Esophagus squamous epithelium (tissue), 5 donors: ENCODE data around the gene MAGEB6B. TPM values are rescaled to one million over a fixed set of nuclear protein-coding genes. Genes with fewer than 3 reads are reported as not detected.
"Not testable (repeated sequence)": the region's sequence is repeated elsewhere in the genome, so short reads cannot be mapped to it uniquely, and the experiment has no call there.

ENCODE experiments used
- DNase-seq: peaks from one replicate; lab custom pipeline; 2025; lab: John Stamatoyannopoulos, UW
- H3K27ac ChIP-seq, 4 donors: fragments of 200-600 bp; sonication (generic); one replicate each; pipeline ENCODE4 v1.5.1; 2016 to 2019; ENCODE audit warnings: mild to moderate bottlenecking in 1 of 4
- H3K27me3 ChIP-seq, 4 donors: fragments of 200-600 bp; sonication (generic); 1 replicate in 3 of 4; 2 replicates in 1 of 4; pipeline versions ENCODE4 v1.5.1 to v1.6.0; 2017 to 2021; ENCODE audit warnings: antibody characterized with exemption in 1 of 4
- H3K36me3 ChIP-seq, 3 donors: fragments of 200-600 bp; sonication (generic); one replicate each; pipeline ENCODE4 v1.5.1; 2016 to 2019
- H3K4me1 ChIP-seq, 3 donors: fragments of 200-600 bp; sonication (generic); one replicate each; pipeline ENCODE4 v1.5.1; 2017 to 2019
- H3K4me3 ChIP-seq, 4 donors: fragments of 200-600 bp; sonication (generic); 1 replicate in 3 of 4; 2 replicates in 1 of 4; pipeline ENCODE4 v1.5.1; 2016 to 2019; ENCODE audit warnings: mild to moderate bottlenecking in 2 of 4, moderate library complexity in 1 of 4
- H3K9me3 ChIP-seq, 3 donors: fragments of 200-600 bp; sonication (generic); one replicate each; pipeline ENCODE4 v1.5.1; 2016 to 2019
- CTCF ChIP-seq, 6 experiments: fragments of 450-650 bp in 4 of 6; fragments of 200-600 bp in 2 of 6; sonication (generic) in 2 of 6; IDR thresholded peaks; one replicate each; pipeline ENCODE4 v1.5.1; 2016 to 2019; ENCODE audit warnings: antibody characterized with exemption in 6 of 6, mild to moderate bottlenecking in 4 of 6, moderate library complexity in 4 of 6
- POLR2A ChIP-seq, 4 donors: fragments of 450-650 bp; IDR thresholded peaks; one replicate each; pipeline ENCODE4 v1.6.1; 2017; ENCODE audit warnings: antibody characterized with exemption in 4 of 4, mild to moderate bottlenecking in 4 of 4, moderate library complexity in 3 of 4
- WGBS, 2 donors: methylation state at CpG; one replicate each; pipeline ENCODE4 v1.1.5; 2018; 5-methylcytosine and 5-hydroxymethylcytosine counted together
- intact Hi-C: fragments of 100-400 bp; cut with DNase I; formaldehyde crosslinking; loops from one replicate; pipeline ENCODE4 v1.15.0; 2022
- total RNA-seq, 4 donors: library from RNA; depleted of rRNA; stranded (reverse); fragments of >200 nt; gene quantifications; one replicate each; pipeline ENCODE4 v1.1.0, GENCODE V29; 2016
- donor health status: DM: yes; HTN: yes; CAD: no.

Gene MAGEB6B
- not detected for total RNA-seq

GRCh38 chrX:26160301-26160700 lies at the start of gene MAGEB6B:
Gene MAGEB6B, plus strand, starts transcription at chrX:26160601. Its CDS starts 0 bp downstream, at chrX:26160601.
- H3K9me3 ChIP-seq, result no peaks in the 10 kb centered on the region
- H3K27ac ChIP-seq, result no peak within 1 kb of the TSS
- WGBS, 2 donors, result 87 to 100% methylated on average over 2 to 7 of the region's 10 CpGs
- H3K27me3 ChIP-seq, result no peaks in the 10 kb centered on the region
- TF ChIP-seq POLR2A (IDR thresholded peaks at IDR 0.05), result no peak
- no peak for TF ChIP-seq CTCF (IDR thresholded peaks at IDR 0.05)
- H3K36me3 ChIP-seq, result no peaks in the 10 kb centered on the region
- intact Hi-C loops, result no loop called here
- H3K4me3 ChIP-seq, result no peak within 1 kb of the TSS
- DNase-seq, result no peak
- H3K4me1 ChIP-seq, result no peaks in the 10 kb centered on the region

GRCh38 chrX:26138274-26138673 lies 22.1 kb upstream of the MAGEB6B start, which contains the start of gene MAGEB18:
Gene MAGEB18, plus strand, starts transcription at chrX:26138343. Its CDS starts 643 bp downstream, at chrX:26138986.
- 81% methylated on average over 11 of the region's 11 CpGs; no CpG with 5 or more reads in 1 of the 2 donors for WGBS, 2 donors
- no peak for TF ChIP-seq POLR2A (IDR thresholded peaks at IDR 0.05)
- no peak for TF ChIP-seq CTCF (IDR thresholded peaks at IDR 0.05)
- intact Hi-C loops, result no loop called here
- Histone ChIP-seq H3K27ac (no peak within 1 kb of the TSS), H3K36me3 (no peaks in the 10 kb centered on the region), H3K4me1 (no peaks in the 10 kb centered on the region), H3K27me3 (no peaks in the 10 kb centered on the region), H3K9me3 (no peaks in the 10 kb centered on the region), H3K4me3 (no peak within 1 kb of the TSS)
- DNase-seq, result no peak

- Histone ChIP-seq H3K27ac (no peak overlapping the region), H3K36me3 (no peaks in the 10 kb centered on the region), H3K9me3 (no peaks in the 10 kb centered on the region), H3K4me1 (no peaks in the 10 kb centered on the region), H3K4me3 (no peak overlapping the region), H3K27me3 (no peaks in the 10 kb centered on the region)
- TF ChIP-seq POLR2A (IDR thresholded peaks at IDR 0.05) (no peak), CTCF (IDR thresholded peaks at IDR 0.05) (no peak)
- WGBS, 2 donors, result 17 to 21% methylated on average over 2 of the region's 2 CpGs
- DNase-seq, result no peak
- intact Hi-C loops, result no loop called here
Observed at GRCh38 chrX:26146024-26146423, 14.4 kb upstream of the MAGEB6B start.

GRCh38 chrX:26192204-26192603 lies 31.8 kb downstream of the MAGEB6B start, which contains the start of gene MAGEB6:
Gene MAGEB6, plus strand, starts transcription at chrX:26192440. Its CDS starts 1,407 bp downstream, at chrX:26193847.
- Histone ChIP-seq H3K4me1 (no peaks in the 10 kb centered on the region), H3K36me3 (no peaks in the 10 kb centered on the region), H3K27ac (no peak within 1 kb of the TSS), H3K4me3 (no peak within 1 kb of the TSS), H3K27me3 (no peaks in the 10 kb centered on the region), H3K9me3 (no peaks in the 10 kb centered on the region)
- intact Hi-C loops, result no loop called here
- 85 to 89% methylated on average over 4 to 11 of the region's 17 CpGs for WGBS, 2 donors
- no peak for DNase-seq
- no peak for TF ChIP-seq CTCF (IDR thresholded peaks at IDR 0.05)
- no peak for TF ChIP-seq POLR2A (IDR thresholded peaks at IDR 0.05)

- no peak for DNase-seq
- no peaks in the 10 kb centered on the region for H3K9me3 ChIP-seq
- H3K36me3 ChIP-seq, result no peaks in the 10 kb centered on the region
- no peaks in the 10 kb centered on the region for H3K27me3 ChIP-seq
- H3K27ac ChIP-seq, result no peak overlapping the region
- no peaks in the 10 kb centered on the region for H3K4me1 ChIP-seq
- H3K4me3 ChIP-seq, result no peak overlapping the region
- intact Hi-C loops, result no loop called here
- no peak for TF ChIP-seq CTCF (IDR thresholded peaks at IDR 0.05)
- no peak for TF ChIP-seq POLR2A (IDR thresholded peaks at IDR 0.05)
Observed at GRCh38 chrX:26203561-26203960, 43.2 kb downstream of the MAGEB6B start.

GRCh38 chrX:26204717-26205116 lies 44.3 kb downstream of the MAGEB6B start:
- H3K36me3 ChIP-seq, intact Hi-C loops, H3K4me3 ChIP-seq, H3K9me3 ChIP-seq, H3K27me3 ChIP-seq, H3K4me1 ChIP-seq, DNase-seq, H3K27ac ChIP-seq: not testable (repeated sequence)
- WGBS, 2 donors, result 72 to 74% methylated on average over 2 to 7 of the region's 27 CpGs
